GM04504 (cell line): Measurements from ENCODE around the gene DENND1B.
A peak's percentile ranks its signal among the peaks of the same experiment; 100 is the strongest.
"Not testable (repeated sequence)": the region's sequence is repeated elsewhere in the genome, so short reads cannot be mapped to it uniquely, and the experiment has no call there.

Source experiments
- DNase-seq: peaks from one replicate; pipeline ENCODE4 v3.0.0-alpha.2; 2012; ENCODE audit warnings: low read depth

DENND1B gene

GRCh38 chr1:197622371-197622770, 152.9 kb downstream of the DENND1B start:
- DNase-seq = no peak

DNA sequence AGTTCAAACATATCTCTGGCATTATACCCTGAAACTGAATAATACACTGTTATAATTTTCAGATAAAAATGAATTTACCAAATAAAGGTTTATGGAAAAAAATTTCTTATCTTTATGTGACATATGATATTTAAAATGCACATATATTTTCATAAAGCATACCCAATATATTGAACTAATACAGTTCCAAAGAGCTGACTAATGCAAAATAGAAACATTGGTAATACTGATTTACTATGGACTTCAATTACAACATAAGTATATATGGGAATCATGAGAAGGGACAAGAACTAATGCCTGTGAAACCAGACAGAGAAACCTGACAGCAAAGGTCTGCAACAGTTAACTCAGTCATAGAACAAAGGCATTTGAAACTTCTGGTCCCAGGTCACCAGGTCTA, 153.5 kb downstream of the DENND1B start:
- no peak for DNase-seq

GRCh38 chr1:197620714-197621163, 154.5 kb downstream of the DENND1B start:
- no peak for DNase-seq

DNA sequence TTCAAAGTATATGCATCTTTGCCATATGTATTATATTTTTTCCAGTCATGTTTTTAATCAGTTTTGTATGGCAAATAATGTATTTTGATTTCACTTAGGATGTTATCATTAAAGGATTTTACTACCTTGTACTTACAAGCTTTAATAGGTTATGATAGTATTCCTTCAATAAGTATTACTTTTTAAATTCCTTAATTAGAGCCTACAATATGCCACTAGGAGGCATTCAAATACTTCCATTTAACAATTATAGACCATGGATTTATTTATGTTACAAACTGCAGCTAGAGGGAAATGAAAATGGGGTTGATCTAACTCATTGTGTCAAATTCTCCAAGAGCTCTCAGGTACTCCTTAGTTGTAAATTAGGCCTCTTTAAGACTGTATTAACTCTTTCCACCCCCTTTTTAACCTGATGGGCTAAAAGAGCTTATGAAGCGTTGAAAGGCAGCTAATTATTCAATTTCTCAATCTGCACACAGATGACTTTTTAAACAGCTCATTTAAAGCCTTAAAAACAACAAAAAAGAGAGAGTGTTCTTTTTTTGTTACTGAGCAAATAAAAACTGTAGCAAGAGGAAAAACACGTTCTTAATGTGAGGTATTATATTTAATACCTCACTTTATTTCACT, 156.2 kb downstream of the DENND1B start:
- DNase-seq = peak; percentile 6

DNA sequence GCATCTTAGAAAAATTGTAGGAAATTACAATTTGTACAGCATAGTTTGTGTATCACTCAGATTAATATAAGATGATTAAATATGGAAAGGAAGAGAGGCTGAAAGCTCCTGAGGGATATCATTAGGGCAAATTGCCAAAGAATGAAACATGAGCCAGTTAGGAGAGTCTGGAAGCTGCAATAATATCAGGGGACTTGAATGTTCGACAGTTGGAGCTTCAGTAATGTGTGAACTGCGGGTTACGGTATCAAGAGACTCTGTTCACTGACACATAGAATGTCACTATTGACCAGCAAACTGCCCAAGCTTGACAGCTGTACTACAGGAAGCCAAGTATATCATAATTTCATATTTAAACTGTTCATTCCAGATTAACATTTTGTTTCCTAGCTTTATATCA, 157.2 kb downstream of the DENND1B start:
- DNase-seq = no peak

DNA sequence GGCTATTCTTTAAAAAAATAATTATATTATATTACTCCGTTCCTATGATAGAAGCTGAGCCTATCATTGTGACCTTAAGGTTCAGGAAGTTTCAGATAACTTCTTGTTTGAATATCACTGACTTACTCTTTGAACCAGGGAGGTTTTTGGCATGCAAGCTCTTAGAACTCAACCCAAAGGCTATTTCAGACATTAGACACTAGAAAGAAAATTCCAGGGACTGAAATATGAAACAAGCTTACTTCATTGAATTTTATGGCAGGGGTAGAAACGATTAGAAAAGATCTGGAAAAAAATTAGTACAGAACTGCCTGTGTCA, 159.6 kb downstream of the DENND1B start:
- no peak for DNase-seq

GRCh38 chr1:197614916-197615692, 160.2 kb downstream of the DENND1B start:
- DNase-seq = peak; percentile 3

DNA sequence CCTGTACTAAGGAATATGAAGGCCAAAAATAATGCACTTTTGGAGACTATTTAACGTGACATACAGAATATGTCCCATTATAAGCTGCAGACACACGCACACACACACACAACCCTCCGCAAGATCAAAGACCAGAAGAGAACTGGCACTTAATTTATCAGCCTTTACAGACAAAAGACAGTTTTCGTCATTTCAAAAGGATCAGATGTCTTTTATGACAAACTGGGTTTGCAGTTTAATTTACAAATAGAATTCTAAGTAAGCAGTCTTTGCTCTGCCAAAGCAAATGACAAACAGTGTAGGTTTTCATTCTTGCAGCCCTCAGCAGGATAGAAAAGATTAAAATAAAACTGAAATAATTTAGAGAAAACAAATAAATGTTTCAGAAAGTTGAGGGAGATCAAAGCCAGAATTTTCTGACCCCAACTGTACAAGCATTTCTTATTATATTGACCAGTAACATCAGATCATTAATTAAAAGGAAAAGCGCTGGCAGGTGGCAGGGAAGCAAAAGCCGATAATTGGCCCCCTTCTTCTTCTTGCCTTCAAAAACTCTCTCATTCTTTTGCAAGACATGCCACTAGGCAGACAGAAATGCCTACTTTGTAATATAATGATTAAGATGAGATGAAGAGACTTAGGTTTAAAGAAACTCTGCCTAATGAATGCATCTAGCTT, 169.0 kb downstream of the DENND1B start:
- DNase-seq = no peak

GRCh38 chr1:197604302-197604701, 171.0 kb downstream of the DENND1B start:
- no peak for DNase-seq

- DNase-seq = no peak
Measured at GRCh38 chr1:197600751-197601150, 174.5 kb downstream of the DENND1B start.

DNA sequence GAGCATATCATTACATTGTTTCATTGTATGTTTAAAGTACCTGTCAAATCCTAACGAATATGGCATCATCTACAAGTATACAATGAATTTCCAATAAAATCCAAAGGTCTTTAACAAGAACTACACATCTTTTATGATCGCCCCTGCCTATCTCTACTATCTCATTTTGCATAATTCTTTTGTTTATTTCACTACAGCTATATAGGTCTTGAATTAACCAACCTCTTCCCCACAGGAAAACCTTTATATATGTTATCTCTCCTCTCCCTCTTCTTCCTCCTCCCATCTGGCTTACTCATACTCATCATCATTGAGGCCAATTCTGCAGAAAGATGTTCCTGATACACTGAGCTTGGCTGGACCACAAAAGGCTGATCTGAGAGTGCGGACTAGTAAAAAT, 175.5 kb downstream of the DENND1B start:
- DNase-seq = no peak

DNA sequence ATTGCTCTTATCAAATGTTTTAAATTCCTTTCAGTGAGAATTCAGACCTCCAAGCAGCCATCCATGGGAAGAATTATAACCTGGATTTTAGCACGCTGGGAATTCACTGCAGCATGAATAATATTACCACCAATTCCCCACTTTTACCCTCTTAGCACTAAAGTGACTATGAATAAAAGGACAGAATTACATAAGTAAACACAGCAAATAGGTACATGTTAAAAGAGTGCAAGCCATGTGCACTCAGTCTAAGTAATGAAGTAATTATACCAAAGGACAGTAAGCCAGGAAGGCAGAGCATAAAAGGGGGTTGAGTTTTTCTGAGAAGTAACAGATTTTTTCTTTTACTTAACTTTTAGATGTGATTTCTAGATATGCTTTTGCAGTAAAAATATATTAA, 176.3 kb downstream of the DENND1B start:
- DNase-seq = no peak

GRCh38 chr1:197595304-197595904, 179.9 kb downstream of the DENND1B start:
- no peak for DNase-seq

- DNase-seq = no peak
Measured at GRCh38 chr1:197590687-197591086, 184.6 kb downstream of the DENND1B start.

- no peak for DNase-seq
Measured at GRCh38 chr1:197585809-197586208, 189.5 kb downstream of the DENND1B start.

- DNase-seq = no peak
Measured at GRCh38 chr1:197577580-197577979, 197.7 kb downstream of the DENND1B start.

- not testable (repeated sequence) for DNase-seq
Measured at GRCh38 chr1:197575531-197575930, 199.7 kb downstream of the DENND1B start.

DNA sequence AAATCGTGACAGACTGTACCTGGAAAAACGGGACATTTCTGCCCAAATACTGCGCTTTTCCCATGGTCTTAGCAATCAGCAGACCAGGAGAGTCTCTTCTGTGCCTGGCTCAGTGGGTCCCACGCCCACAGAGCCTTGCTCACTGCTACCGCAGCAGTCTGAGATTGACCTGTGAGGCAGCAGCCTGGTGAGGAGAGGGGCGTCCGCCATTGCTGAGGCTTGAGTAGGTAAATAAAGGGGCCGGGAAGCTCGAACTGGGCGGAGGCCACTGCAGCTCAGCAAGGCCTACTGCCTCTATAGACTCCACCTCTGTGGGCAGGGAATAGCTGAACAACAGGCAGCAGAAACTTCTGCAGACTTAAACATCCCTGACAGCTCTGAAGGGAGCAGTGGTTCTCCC, 203.1 kb downstream of the DENND1B start:
- no peak for DNase-seq

GRCh38 chr1:197567442-197567841, 207.8 kb downstream of the DENND1B start:
- DNase-seq = no peak

DNA sequence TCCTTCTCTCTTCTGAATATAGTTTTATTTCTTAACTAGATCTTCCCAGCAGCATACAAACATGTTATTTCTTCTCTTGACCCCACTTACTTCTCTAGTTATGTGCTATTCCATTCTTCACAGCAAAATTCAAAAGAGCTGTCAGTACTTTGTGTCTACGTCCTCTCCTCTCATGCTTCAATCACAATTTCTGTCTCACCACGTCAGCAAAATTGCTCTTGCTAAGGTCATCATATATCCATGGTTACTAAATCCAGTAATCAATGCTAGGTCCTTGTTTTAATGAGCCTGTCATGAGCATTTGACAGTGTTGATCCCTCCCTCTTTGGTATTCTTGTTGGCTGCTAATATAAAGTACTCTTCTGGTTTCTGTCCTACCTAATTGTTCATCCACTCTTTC, 214.2 kb downstream of the DENND1B start:
- DNase-seq = no peak

- no peak for DNase-seq
Measured at GRCh38 chr1:197559655-197560054, 215.6 kb downstream of the DENND1B start.

DNA sequence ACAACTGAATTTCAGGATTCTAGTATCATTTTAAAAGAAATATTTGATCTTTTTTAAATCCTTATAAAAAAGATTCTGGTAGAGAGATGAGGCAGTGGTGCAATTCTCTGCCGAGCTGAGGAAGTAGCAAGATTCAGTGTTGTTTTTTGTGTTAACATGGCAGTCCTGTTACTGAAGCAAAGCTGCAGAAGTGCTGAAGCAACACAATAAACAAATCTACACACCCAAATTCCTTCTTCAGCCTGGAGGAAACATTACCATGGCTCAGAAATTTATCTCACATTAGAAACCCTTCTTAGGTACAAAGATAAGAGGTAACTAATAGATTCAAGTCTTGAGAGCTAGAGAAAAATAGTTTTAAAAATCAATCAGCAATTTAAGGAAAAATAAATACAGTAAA, 216.0 kb downstream of the DENND1B start:
- no peak for DNase-seq

DNA sequence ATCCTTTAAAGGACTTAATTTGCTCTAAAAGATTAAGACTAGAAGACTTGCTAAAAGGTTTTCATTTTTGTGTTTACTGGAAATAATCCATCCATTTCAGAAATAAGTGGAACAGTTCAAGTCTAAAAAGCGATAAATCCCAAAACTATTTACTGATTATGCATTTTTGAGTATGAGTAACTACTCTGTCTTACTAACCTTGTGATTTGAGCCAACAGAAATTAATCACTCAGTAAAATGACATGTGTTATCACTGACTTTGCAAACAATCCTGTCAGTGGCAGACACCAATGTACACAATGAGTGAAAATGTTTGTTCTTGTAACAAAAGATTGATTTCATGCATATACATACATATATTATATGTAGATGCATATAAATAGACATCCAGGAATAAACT, 218.0 kb downstream of the DENND1B start:
- DNase-seq = no peak
